Astrocyte of the spinal cord (primary cell): ENCODE measurements around the gene MICU2.
"Not testable (repeated sequence)": the region's sequence is repeated elsewhere in the genome, so short reads cannot be mapped to it uniquely, and the experiment has no call there.

Experiments used
- DNase-seq: peaks from one replicate; pipeline ENCODE4 v3.0.0; 2011; ENCODE audit warnings: low read depth, low spot score
- H3K4me3 ChIP-seq: 2 replicates; pipeline ENCODE4 v1.5.1; 2011; ENCODE audit warnings: low read depth, mild to moderate bottlenecking, low read length, moderate library complexity
- in situ Hi-C: cut with HindIII; loops from 2 replicates; pipeline ENCODE4 v1.10.0; 2017; ENCODE audit warnings: low sequenced_read_pairs
- TF ChIP-seq, protein P1 (sequence below): IDR thresholded peaks from 2 replicates; pipeline ENCODE4 v1.5.1; 2012; ENCODE audit warnings: low read depth, mild to moderate bottlenecking, low read length, inconsistent platforms

The MICU2 gene

DNA sequence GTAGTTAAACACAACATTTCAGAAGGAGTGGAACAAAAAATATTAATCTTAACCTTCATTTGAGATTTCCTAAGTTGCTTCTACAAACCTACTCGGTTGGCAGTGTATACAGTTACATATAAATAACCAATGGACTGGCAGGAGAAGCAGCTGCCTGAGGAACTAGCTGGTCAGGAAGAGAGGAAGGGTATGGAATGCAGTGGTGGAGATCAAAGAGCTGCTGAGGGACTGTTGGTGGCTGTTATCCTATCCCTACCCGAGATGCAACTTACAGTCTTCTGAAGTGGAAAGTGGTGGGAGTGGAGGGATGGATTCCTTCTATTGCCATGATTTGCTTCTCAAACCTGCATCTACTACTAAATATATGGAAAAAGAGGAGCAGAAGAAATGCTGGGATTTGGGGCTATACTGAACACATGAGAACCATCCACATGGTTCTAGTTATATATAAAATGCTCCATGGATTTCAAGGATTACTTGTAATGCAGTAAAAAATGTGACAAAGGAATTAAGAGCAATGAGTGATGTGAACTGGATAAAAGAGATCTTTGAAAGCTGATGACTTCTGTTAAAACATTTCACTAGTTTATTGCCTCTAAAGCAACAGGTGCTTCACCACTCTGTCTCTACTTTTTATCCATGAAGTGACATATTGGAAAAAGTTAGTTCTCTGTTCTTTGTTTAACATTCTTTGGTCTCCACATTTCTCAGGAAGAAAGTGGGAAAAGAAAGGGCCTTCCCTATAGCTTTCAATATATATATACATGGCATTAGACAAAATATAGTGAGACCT lies 29.9 kb downstream of the MICU2 start:
- no peak overlapping the region for H3K4me3 ChIP-seq
- in situ Hi-C loops, result no loop called here
- TF ChIP-seq, protein P1, sequence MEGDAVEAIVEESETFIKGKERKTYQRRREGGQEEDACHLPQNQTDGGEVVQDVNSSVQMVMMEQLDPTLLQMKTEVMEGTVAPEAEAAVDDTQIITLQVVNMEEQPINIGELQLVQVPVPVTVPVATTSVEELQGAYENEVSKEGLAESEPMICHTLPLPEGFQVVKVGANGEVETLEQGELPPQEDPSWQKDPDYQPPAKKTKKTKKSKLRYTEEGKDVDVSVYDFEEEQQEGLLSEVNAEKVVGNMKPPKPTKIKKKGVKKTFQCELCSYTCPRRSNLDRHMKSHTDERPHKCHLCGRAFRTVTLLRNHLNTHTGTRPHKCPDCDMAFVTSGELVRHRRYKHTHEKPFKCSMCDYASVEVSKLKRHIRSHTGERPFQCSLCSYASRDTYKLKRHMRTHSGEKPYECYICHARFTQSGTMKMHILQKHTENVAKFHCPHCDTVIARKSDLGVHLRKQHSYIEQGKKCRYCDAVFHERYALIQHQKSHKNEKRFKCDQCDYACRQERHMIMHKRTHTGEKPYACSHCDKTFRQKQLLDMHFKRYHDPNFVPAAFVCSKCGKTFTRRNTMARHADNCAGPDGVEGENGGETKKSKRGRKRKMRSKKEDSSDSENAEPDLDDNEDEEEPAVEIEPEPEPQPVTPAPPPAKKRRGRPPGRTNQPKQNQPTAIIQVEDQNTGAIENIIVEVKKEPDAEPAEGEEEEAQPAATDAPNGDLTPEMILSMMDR, result no peak
- DNase-seq, result no peak

DNA sequence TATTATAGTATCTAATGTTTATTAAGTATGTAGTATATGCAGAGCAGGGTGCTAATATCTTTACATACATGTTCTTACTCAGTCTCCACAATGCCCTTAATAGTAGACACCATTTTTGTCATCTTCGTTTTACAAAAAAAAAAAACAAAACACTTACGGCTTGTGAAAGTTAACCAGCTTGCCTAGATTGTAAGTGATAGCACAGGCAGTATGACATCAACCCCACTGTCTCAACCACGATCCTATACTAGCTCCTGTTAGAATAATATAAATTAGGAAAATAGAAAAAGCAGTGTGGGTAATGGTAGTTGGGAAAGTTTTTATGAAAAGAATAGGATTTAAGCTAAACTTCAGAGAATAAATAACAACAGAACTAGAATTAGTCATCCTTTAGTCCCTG lies 34.3 kb downstream of the MICU2 start:
- H3K4me3 ChIP-seq, result no peak overlapping the region
- TF ChIP-seq, protein P1, result no peak
- DNase-seq, result no peak
- in situ Hi-C loops, result no loop called here

DNA sequence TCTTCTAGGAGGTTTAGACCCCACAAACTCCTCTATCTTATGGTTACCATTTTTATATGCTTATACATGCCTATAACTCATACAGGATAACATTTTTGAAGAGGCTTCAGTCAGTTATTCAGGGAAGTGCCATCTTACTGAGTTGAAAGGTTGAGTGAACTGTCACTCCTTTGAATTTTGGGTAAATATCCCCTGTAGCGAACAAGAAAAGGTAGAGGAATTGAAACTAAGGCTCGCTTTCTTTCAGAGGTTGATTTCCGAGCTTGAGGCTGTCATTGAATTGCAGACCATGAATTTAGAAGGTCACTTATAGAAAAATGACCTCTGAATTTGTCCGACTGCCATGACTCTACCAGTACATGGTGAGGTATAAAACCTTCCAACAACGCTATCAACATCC lies 35.1 kb downstream of the MICU2 start:
- in situ Hi-C loops, result no loop called here
- TF ChIP-seq, protein P1, result no peak
- DNase-seq, result no peak

DNA sequence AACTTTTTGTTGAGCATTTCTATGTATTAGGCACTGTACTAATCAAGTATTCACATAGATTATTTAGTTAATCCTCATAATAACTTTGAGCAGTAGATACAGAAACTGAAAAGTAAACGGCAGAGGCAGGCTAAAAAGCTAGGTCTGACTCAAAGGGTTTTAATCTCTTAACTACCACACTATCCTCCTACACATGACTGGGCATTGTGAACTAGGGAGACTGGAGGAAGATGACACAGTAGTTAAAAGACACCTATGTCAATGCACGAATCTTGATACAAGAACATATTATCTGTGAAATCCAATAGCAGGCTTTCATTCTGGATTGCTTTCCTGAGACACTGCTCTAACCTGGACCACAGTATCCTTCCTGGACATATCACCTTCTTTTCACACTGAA lies 36.3 kb downstream of the MICU2 start:
- DNase-seq, result no peak
- in situ Hi-C loops, result no loop called here
- H3K4me3 ChIP-seq, result no peak overlapping the region
- TF ChIP-seq, protein P1, result no peak

More for the DNA sequence above, 35.1 kb downstream of the MICU2 start:
- no peak overlapping the region for H3K4me3 ChIP-seq

DNA sequence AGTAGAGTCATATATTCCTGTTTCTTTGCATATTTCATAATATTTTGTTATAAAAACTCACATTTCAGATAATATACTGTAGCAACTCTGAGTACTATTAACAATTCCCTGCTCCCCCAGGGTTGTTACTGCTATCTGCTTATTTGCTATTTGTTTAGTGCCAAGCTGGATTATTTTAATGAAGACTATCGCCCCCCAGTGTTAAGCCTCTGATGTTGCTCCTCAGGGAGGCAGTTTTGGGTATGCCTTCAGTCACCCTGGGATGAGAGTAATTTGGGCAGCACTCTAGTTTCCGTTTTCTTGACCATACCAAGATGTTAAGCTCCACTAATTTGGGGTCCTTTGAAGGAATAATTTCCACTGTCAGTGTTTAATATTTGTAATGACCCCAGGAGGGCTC lies 46.0 kb downstream of the MICU2 start:
- no peak for DNase-seq
- no peak overlapping the region for H3K4me3 ChIP-seq
- TF ChIP-seq, protein P1, result peak; percentile 43
- in situ Hi-C loops, result no loop called here

DNA sequence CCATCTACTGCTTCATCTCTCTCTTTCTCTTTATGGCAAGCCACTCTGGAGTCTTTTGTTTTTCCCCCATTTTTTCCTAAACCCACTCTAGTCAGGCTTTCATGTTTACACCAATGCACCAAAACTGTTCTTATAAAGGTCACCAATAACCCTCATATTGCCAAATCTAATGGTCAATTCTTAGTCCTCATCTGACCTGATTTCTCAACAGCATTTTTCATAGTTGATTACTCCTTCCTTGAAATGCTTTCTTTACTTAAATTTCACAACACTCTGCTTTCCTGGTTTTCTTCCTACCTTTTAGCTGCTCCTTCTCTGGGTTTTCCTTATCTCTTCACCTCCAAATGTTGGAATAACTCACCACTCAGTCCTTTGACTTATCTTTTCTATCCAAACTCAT lies 47.9 kb downstream of the MICU2 start:
- DNase-seq, result no peak
- in situ Hi-C loops, result no loop called here
- no peak overlapping the region for H3K4me3 ChIP-seq
- TF ChIP-seq, protein P1, result no peak

DNA sequence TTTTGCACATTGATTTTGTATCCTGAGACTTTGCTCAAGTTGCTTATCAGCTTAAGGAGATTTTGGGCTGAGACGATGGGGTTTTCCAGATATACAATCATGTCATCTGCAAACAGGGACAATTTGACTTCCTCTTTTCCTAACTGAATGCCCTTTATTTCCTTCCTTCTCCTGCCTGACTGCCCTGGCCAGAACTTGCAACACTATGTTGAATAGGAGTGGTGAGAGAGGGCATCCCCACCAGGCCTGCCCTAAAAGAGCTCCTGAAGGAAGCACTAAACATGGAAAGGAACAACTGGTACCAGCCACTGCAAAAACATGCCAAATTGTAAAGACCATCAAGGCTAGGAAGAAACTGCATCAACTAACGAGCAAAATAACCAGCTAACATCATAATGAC lies 50.7 kb downstream of the MICU2 start:
- in situ Hi-C loops, DNase-seq, H3K4me3 ChIP-seq: not testable (repeated sequence)
